H9 (cell line): ENCODE data around the gene KLRC3. TPM values are rescaled to one million over a fixed set of nuclear protein-coding genes. Genes with fewer than 3 reads are reported as not detected.

Source experiments
- DNase-seq: peaks from one replicate; pipeline ENCODE4 v3.0.0-alpha.2; 2017
- H2AFZ ChIP-seq: one replicate; pipeline ENCODE4 v1.6.1; 2013; ENCODE audit warnings: mild to moderate bottlenecking, low read length, control low read depth, moderate library complexity
- H2AK5ac ChIP-seq: 2 replicates; pipeline ENCODE4 v1.6.1; 2013; ENCODE audit warnings: low read length, control low read depth, mixed read lengths; ENCODE audit not compliant: insufficient read length
- H2BK120ac ChIP-seq: one replicate; pipeline ENCODE4 v1.6.1; 2013; ENCODE audit warnings: low read depth, mild to moderate bottlenecking, low read length, control low read depth, inconsistent platforms; ENCODE audit not compliant: poor library complexity, severe bottlenecking
- H2BK12ac ChIP-seq: 2 replicates; pipeline ENCODE4 v1.6.1; 2013; ENCODE audit warnings: low read length, control low read depth, mixed read lengths, low read depth; ENCODE audit not compliant: insufficient read length
- H2BK15ac ChIP-seq: 2 replicates; pipeline ENCODE4 v1.6.1; 2013; ENCODE audit warnings: low read depth, low read length, control low read depth
- H2BK20ac ChIP-seq: one replicate; pipeline ENCODE4 v1.6.1; 2013; ENCODE audit warnings: low read depth, mild to moderate bottlenecking, low read length, control low read depth, inconsistent platforms; ENCODE audit not compliant: poor library complexity, severe bottlenecking
- H2BK5ac ChIP-seq: 2 replicates; pipeline ENCODE4 v1.6.1; 2013; ENCODE audit warnings: low read length, control low read depth, mixed read lengths; ENCODE audit not compliant: insufficient read length
- H3K14ac ChIP-seq: 2 replicates; pipeline ENCODE4 v1.6.1; 2013; ENCODE audit warnings: low read length, control low read depth; ENCODE audit not compliant: insufficient read depth
- H3K18ac ChIP-seq: 2 replicates; pipeline ENCODE4 v1.6.1; 2013; ENCODE audit warnings: low read depth, mild to moderate bottlenecking, mixed read lengths, low read length, control low read depth; ENCODE audit not compliant: insufficient read length
- H3K23ac ChIP-seq: 2 replicates; pipeline ENCODE4 v1.6.1; 2013; ENCODE audit warnings: low read length, control low read depth, mixed read lengths, low read depth; ENCODE audit not compliant: insufficient read length
- H3K23me2 ChIP-seq: 2 replicates; pipeline ENCODE4 v1.6.1; 2013; ENCODE audit warnings: low read depth, mild to moderate bottlenecking, mixed read lengths, low read length, control low read depth; ENCODE audit not compliant: insufficient read length, poor library complexity, severe bottlenecking
- H3K27ac ChIP-seq: 2 replicates; pipeline ENCODE4 v1.5.1; 2013; ENCODE audit warnings: low read length, control low read depth, mixed read lengths, low read depth; ENCODE audit not compliant: insufficient read length
- H3K27me3 ChIP-seq: 2 replicates; pipeline ENCODE4 v1.6.1; 2013; ENCODE audit warnings: low read length, control low read depth, inconsistent platforms; ENCODE audit not compliant: insufficient read depth
- H3K4ac ChIP-seq: 2 replicates; pipeline ENCODE4 v1.6.1; 2013; ENCODE audit warnings: low read depth, mild to moderate bottlenecking, control low read depth, inconsistent platforms, low read length, moderate library complexity
- H3K4me1 ChIP-seq: 2 replicates; pipeline ENCODE4 v1.6.1; 2013; ENCODE audit warnings: low read length, control low read depth, inconsistent platforms; ENCODE audit not compliant: insufficient read depth
- H3K4me2 ChIP-seq: 2 replicates; pipeline ENCODE4 v1.6.1; 2013; ENCODE audit warnings: low read length, control low read depth, mixed read lengths; ENCODE audit not compliant: insufficient read length, insufficient read depth
- H3K56ac ChIP-seq: 2 replicates; pipeline ENCODE4 v1.6.1; 2013; ENCODE audit warnings: low read depth, mild to moderate bottlenecking, mixed read lengths, low read length, control low read depth; ENCODE audit not compliant: insufficient read length
- H3K79me1 ChIP-seq: 2 replicates; pipeline ENCODE4 v1.6.1; 2013; ENCODE audit warnings: low read depth, mild to moderate bottlenecking, moderate library complexity, low read length, control low read depth, inconsistent platforms; ENCODE audit not compliant: insufficient read depth, poor library complexity, severe bottlenecking
- H3K79me2 ChIP-seq: 2 replicates; pipeline ENCODE4 v1.6.1; 2013; ENCODE audit warnings: low read length, control low read depth, inconsistent platforms; ENCODE audit not compliant: insufficient read depth
- H3K9ac ChIP-seq: 2 replicates; pipeline ENCODE4 v1.6.1; 2013; ENCODE audit warnings: low read length, control low read depth, mixed read lengths; ENCODE audit not compliant: insufficient read length; ENCODE audit errors: extremely low read depth
- H3K9me3 ChIP-seq: one replicate; pipeline ENCODE4 v1.6.1; 2013; ENCODE audit warnings: low read depth, low read length, inconsistent platforms; ENCODE audit not compliant: control insufficient read depth
- H3T11ph ChIP-seq: one replicate; pipeline ENCODE4 v1.6.1; 2013; ENCODE audit warnings: mild to moderate bottlenecking, low read length, control low read depth, inconsistent platforms
- H4K20me1 ChIP-seq: one replicate; pipeline ENCODE4 v1.6.1; 2013; ENCODE audit not compliant: control insufficient read depth, insufficient read length, insufficient read depth
- H4K5ac ChIP-seq: 2 replicates; pipeline ENCODE4 v1.6.1; 2013; ENCODE audit warnings: low read depth, mild to moderate bottlenecking, mixed read lengths, low read length, control low read depth; ENCODE audit not compliant: insufficient read length
- H4K8ac ChIP-seq: replicated peaks from 2 replicates; pipeline ENCODE4 v1.6.1; 2013; ENCODE audit warnings: low read length, control low read depth, mixed read lengths, low read depth; ENCODE audit not compliant: insufficient read length
- H4K91ac ChIP-seq: 2 replicates; pipeline ENCODE4 v1.6.1; 2013; ENCODE audit warnings: low read depth, mild to moderate bottlenecking, moderate library complexity, mixed read lengths, low read length, control low read depth; ENCODE audit not compliant: insufficient read length
- H3K27ac Mint-ChIP-seq, 3 experiments: 2 replicates in 2 of 3; 3 replicates in 1 of 3; pipeline ENCODE4 v1.8.0; 2020 to 2021; ENCODE audit warnings: mixed read lengths in 3 of 3, mild to moderate bottlenecking in 1 of 3, moderate library complexity in 1 of 3
- H3K27me3 Mint-ChIP-seq: 2 replicates; pipeline ENCODE4 v1.8.0; 2021; ENCODE audit warnings: low read depth, mild to moderate bottlenecking, moderate library complexity, mixed read lengths
- H3K36me3 Mint-ChIP-seq, 3 experiments: 2 replicates in 2 of 3; 3 replicates in 1 of 3; pipeline ENCODE4 v1.8.0; 2020 to 2021; ENCODE audit warnings: low read depth in 3 of 3, mixed read lengths in 3 of 3; ENCODE audit not compliant: insufficient read depth in 1 of 3
- H3K4me1 Mint-ChIP-seq, 2 experiments: 2 replicates each; pipeline ENCODE4 v1.8.0; 2020; ENCODE audit warnings: mixed read lengths in 2 of 2
- H3K4me3 Mint-ChIP-seq, 2 experiments: 2 replicates in 1 of 2; 3 replicates in 1 of 2; pipeline ENCODE4 v1.8.0; 2020 to 2021; ENCODE audit warnings: mild to moderate bottlenecking in 2 of 2, mixed read lengths in 2 of 2, moderate library complexity in 1 of 2
- H3K9me3 Mint-ChIP-seq, 2 experiments: 2 replicates in 1 of 2; 3 replicates in 1 of 2; pipeline ENCODE4 v1.8.0; 2020; ENCODE audit warnings: mild to moderate bottlenecking in 2 of 2, mixed read lengths in 2 of 2, moderate library complexity in 1 of 2
- CTCF ChIP-seq: fragments of 200-600 bp; sonication (generic); conservative IDR thresholded peaks from 3 replicates; pipeline ENCODE4 v1.8.0; 2021; ENCODE audit warnings: antibody characterized with exemption, mild to moderate bottlenecking
- WGBS: extraction: QIAGEN DNeasy Blood & Tissue Kit; methylation state at CpG from one replicate; pipeline ENCODE4 v1.1.7; 2013; ENCODE audit warnings: missing lambda C conversion rate, low lambda C conversion rate, mixed read lengths; ENCODE audit not compliant: insufficient read length; ENCODE audit errors: extremely low coverage; 5-methylcytosine and 5-hydroxymethylcytosine counted together
- total RNA-seq: library from RNA; stranded (reverse); gene quantifications from 2 replicates; pipeline ENCODE4 v1.2.1, GENCODE V29; 2021

KLRC3 gene
- total RNA-seq, 1 experiment from 2014 or later = not detected

DNA sequence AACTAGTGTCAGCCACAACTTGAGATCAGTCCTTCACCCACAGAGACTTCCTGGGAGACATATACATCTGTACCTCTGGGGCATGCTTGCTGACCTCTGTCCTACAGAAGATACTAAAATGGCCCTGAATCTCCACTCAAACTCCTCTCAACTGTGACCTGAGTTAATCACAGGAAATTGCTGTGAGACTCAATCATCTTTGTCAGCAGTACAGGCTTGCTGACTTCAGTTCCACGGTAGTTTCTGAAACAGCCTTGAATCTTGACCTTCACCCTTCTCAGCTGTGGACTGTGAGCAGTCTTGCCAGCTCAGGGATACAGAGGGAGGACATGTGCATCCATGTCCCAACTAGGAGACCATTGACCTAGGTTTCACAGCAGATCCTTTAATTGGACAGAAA is 34.1 kb upstream of the KLRC3 start:
- Histone ChIP-seq H3K4me2 (no peak overlapping the region), H3K23ac (no peak overlapping the region), H2BK12ac (no peak overlapping the region), H2BK120ac (no peak overlapping the region), H3K9ac (no peak overlapping the region), H4K91ac (no peak overlapping the region), H3T11ph (no peak overlapping the region), H4K8ac (no peak overlapping the region), H3K27ac (no peak overlapping the region), H3K23me2 (no peaks in the 10 kb centered on the region), H2BK20ac (no peak overlapping the region), H3K56ac (no peak overlapping the region), H3K4ac (no peak overlapping the region), H3K18ac (no peak overlapping the region), H3K9me3 (no peaks in the 10 kb centered on the region), H2BK15ac (no peak overlapping the region), H3K14ac (no peak overlapping the region), H4K5ac (no peak overlapping the region), H4K20me1 (no peaks in the 10 kb centered on the region), H3K79me2 (no peaks in the 10 kb centered on the region), H3K27me3 (no peaks in the 10 kb centered on the region), H2AFZ (no peak overlapping the region), H3K79me1 (no peaks in the 10 kb centered on the region), H2BK5ac (no peak overlapping the region), H3K4me1 (peaks cover 2% of the 10 kb centered on the region; the same call in 1 of the 2 replicates), H2AK5ac (no peak overlapping the region)
- DNase-seq = no peak
- no peak for TF ChIP-seq CTCF
- Mint-ChIP-seq H3K4me3 (no peak overlapping the region), H3K4me1 (peaks cover 13 to 16% of the 10 kb centered on the region in 2 experiments), H3K27me3 (no peaks in the 10 kb centered on the region), H3K9me3 (peaks cover 25 to 28% of the 10 kb centered on the region in 2 experiments), H3K36me3 (peaks cover 4 to 25% (median 10%) of the 10 kb centered on the region in 3 experiments; a peak in 6 of 7 replicates), H3K27ac (no peak overlapping the region; a peak in 1 of 7 replicates)
- no CpG with 5 or more reads among the region's 1 CpG for WGBS
